ENCODE data around the gene ADGRG3.

The ADGRG3 gene

GRCh38 chr16:57643147-57643874 lies 24.8 kb upstream of the ADGRG3 start:
- no peak overlapping the region for H3K4me3 ChIP-seq (ENCODE audit: low read depth, low read length)
- no peak for TF ChIP-seq CTCF (IDR thresholded peaks at IDR 0.05; ENCODE audit: borderline replicate concordance, insufficient read depth, low read depth, low read length)

- H3K4me3 ChIP-seq (ENCODE audit: low read depth, low read length) = no peak overlapping the region
- TF ChIP-seq CTCF (IDR thresholded peaks at IDR 0.05; ENCODE audit: borderline replicate concordance, insufficient read depth, low read depth, low read length) = no peak
Measured at GRCh38 chr16:57643910-57644309, 24.2 kb upstream of the ADGRG3 start.

- no peak overlapping the region for H3K4me3 ChIP-seq (ENCODE audit: low read depth, low read length)
- no peak for TF ChIP-seq CTCF (IDR thresholded peaks at IDR 0.05; ENCODE audit: borderline replicate concordance, insufficient read depth, low read depth, low read length)
Measured at GRCh38 chr16:57644383-57645014, 23.6 kb upstream of the ADGRG3 start.

- no peak overlapping the region for H3K4me3 ChIP-seq (ENCODE audit: low read depth, low read length)
- no peak for TF ChIP-seq CTCF (IDR thresholded peaks at IDR 0.05; ENCODE audit: borderline replicate concordance, insufficient read depth, low read depth, low read length)
Measured at GRCh38 chr16:57645169-57645568, 22.9 kb upstream of the ADGRG3 start.

- no peak for TF ChIP-seq CTCF (IDR thresholded peaks at IDR 0.05; ENCODE audit: borderline replicate concordance, insufficient read depth, low read depth, low read length)
- H3K4me3 ChIP-seq (ENCODE audit: low read depth, low read length) = no peak overlapping the region
Measured at GRCh38 chr16:57645691-57646387, 22.3 kb upstream of the ADGRG3 start.

GRCh38 chr16:57646388-57647039 lies 21.6 kb upstream of the ADGRG3 start:
- TF ChIP-seq CTCF (IDR thresholded peaks at IDR 0.05; ENCODE audit: borderline replicate concordance, insufficient read depth, low read depth, low read length) = no peak

More at GRCh38 chr16:57646388-57647039, 21.6 kb upstream of the ADGRG3 start:
- H3K4me3 ChIP-seq (ENCODE audit: low read depth, low read length) = no peak overlapping the region
